ENCODE measurements around the gene RAD51B.
"Not testable (repeated sequence)": the region's sequence is repeated elsewhere in the genome, so short reads cannot be mapped to it uniquely, and the experiment has no call there.

The RAD51B gene

GRCh38 chr14:68212361-68212760 lies 392.8 kb downstream of the RAD51B start:
- DNase-seq (ENCODE audit: low spot score), result no peak

- DNase-seq (ENCODE audit: low spot score), result no peak
Measured at GRCh38 chr14:68214431-68214830, 394.9 kb downstream of the RAD51B start.

- no peak for DNase-seq (ENCODE audit: low spot score)
Measured at GRCh38 chr14:68215629-68216028, 396.1 kb downstream of the RAD51B start.

- no peak for DNase-seq (ENCODE audit: low spot score)
Measured at GRCh38 chr14:68216079-68216478, 396.5 kb downstream of the RAD51B start.

- no peak for DNase-seq (ENCODE audit: low spot score)
Measured at GRCh38 chr14:68216957-68217356, 397.4 kb downstream of the RAD51B start.

- no peak for DNase-seq (ENCODE audit: low spot score)
Measured at GRCh38 chr14:68217791-68218340, 398.3 kb downstream of the RAD51B start.

- no peak for DNase-seq (ENCODE audit: low spot score)
Measured at GRCh38 chr14:68219407-68219806, 399.8 kb downstream of the RAD51B start.

- DNase-seq (ENCODE audit: low spot score), result not testable (repeated sequence)
Measured at GRCh38 chr14:68221046-68221445, 401.5 kb downstream of the RAD51B start.

- DNase-seq (ENCODE audit: low spot score), result no peak
Measured at GRCh38 chr14:68222154-68222553, 402.6 kb downstream of the RAD51B start.

- DNase-seq (ENCODE audit: low spot score), result no peak
Measured at GRCh38 chr14:68222726-68223125, 403.1 kb downstream of the RAD51B start.

- DNase-seq (ENCODE audit: low spot score), result no peak
Measured at GRCh38 chr14:68223631-68224030, 404.1 kb downstream of the RAD51B start.

- no peak for DNase-seq (ENCODE audit: low spot score)
Measured at GRCh38 chr14:68225321-68225720, 405.7 kb downstream of the RAD51B start.

- DNase-seq (ENCODE audit: low spot score), result no peak
Measured at GRCh38 chr14:68226523-68226922, 406.9 kb downstream of the RAD51B start.

- DNase-seq (ENCODE audit: low spot score), result no peak
Measured at GRCh38 chr14:68228656-68229055, 409.1 kb downstream of the RAD51B start.

GRCh38 chr14:68229423-68230100 lies 410.0 kb downstream of the RAD51B start:
- DNase-seq (ENCODE audit: low spot score), result no peak

GRCh38 chr14:68230202-68230949 lies 410.8 kb downstream of the RAD51B start:
- no peak for DNase-seq (ENCODE audit: low spot score)

- no peak for DNase-seq (ENCODE audit: low spot score)
Measured at GRCh38 chr14:68230950-68231717, 411.6 kb downstream of the RAD51B start.

- DNase-seq (ENCODE audit: low spot score), result no peak
Measured at GRCh38 chr14:68231898-68232297, 412.3 kb downstream of the RAD51B start.

- DNase-seq (ENCODE audit: low spot score), result no peak
Measured at GRCh38 chr14:68232300-68233055, 412.9 kb downstream of the RAD51B start.

GRCh38 chr14:68233101-68233784 lies 413.7 kb downstream of the RAD51B start:
- no peak for DNase-seq (ENCODE audit: low spot score)
